Suppressor macrophage treated with lipopolysaccharide for 4 hours (primary cell): ENCODE data around the gene GP1BB.

ENCODE experiments used
- DNase-seq: peaks from one replicate; pipeline ENCODE4 v3.0.0-alpha.2; 2020

Gene GP1BB

GRCh38 chr22:19757140-19757984 is 34.0 kb downstream of the GP1BB start:
- DNase-seq, result peak; percentile 61

- DNase-seq, result no peak
Measured at GRCh38 chr22:19757985-19758895, 34.9 kb downstream of the GP1BB start.

- no peak for DNase-seq
Measured at GRCh38 chr22:19758896-19759426, 35.6 kb downstream of the GP1BB start.

GRCh38 chr22:19759427-19760057 is 36.2 kb downstream of the GP1BB start:
- DNase-seq, result no peak

GRCh38 chr22:19760058-19760950 is 37.0 kb downstream of the GP1BB start, which contains the start of gene TBX1:
Gene TBX1, plus strand, starts transcription at chr22:19760778. Its CDS starts 66 bp downstream, at chr22:19760844.
- DNase-seq, result no peak

GRCh38 chr22:19760951-19761724 is 37.8 kb downstream of the GP1BB start:
- no peak for DNase-seq

GRCh38 chr22:19761725-19762567 is 38.6 kb downstream of the GP1BB start:
- DNase-seq, result no peak

- no peak for DNase-seq
Measured at GRCh38 chr22:19762568-19763457, 39.5 kb downstream of the GP1BB start.

GRCh38 chr22:19763458-19764298 is 40.3 kb downstream of the GP1BB start:
- no peak for DNase-seq

- no peak for DNase-seq
Measured at GRCh38 chr22:19764299-19764593, 40.9 kb downstream of the GP1BB start.

GRCh38 chr22:19764636-19765476 is 41.5 kb downstream of the GP1BB start:
- no peak for DNase-seq

GRCh38 chr22:19765477-19766239 is 42.3 kb downstream of the GP1BB start:
- peak; percentile 70 for DNase-seq

GRCh38 chr22:19766240-19766510 is 42.8 kb downstream of the GP1BB start:
- DNase-seq, result peak; percentile 24

GRCh38 chr22:19766511-19767426 is 43.4 kb downstream of the GP1BB start:
- peak; percentile 87 for DNase-seq
